K562 (cell line): ENCODE measurements around the gene CD70. TPM values are rescaled to one million over a fixed set of nuclear protein-coding genes. Genes with fewer than 3 reads are reported as not detected.

Experiments used
- ATAC-seq: fragments of 200-7000 bp; cut with Tn5 transposase; 3 replicates; pipeline ENCODE4 v1.9.1; 2020; ENCODE audit warnings: moderate library complexity
- BruUV-seq: library from RNA; stranded (reverse); fragments of 400-500 nt; replicated peaks from 2 replicates; lab custom pipeline; 2021; lab: Mats Ljungman, UMichigan
- CTCF ChIA-PET: fragments of 300-600 bp; formaldehyde crosslinking; extraction: SDS; loops from one replicate; lab custom pipeline; 2021; ENCODE audit warnings: low intra/inter-chr PET ratio; lab: Yijun Ruan, JAX
- POLR2A ChIA-PET: fragments of 300-600, 350-650 bp; sonication (Branson Sonifier 250); formaldehyde crosslinking; extraction: SDS; loops from one replicate; lab custom pipeline; 2021; ENCODE audit warnings: antibody characterized with exemption, inconsistent platforms; lab: Yijun Ruan, JAX
- DNase-seq, 4 experiments: peaks; one replicate each; pipeline versions ENCODE4 v3.0.0 to v3.0.0-alpha.2; 2011 to 2018; ENCODE audit warnings: low spot score in 3 of 4, mixed read lengths in 3 of 4; ENCODE audit errors: extremely low read depth in 1 of 4
- FAIRE-seq: peaks from 2 replicates; lab custom pipeline; 2011; peaks lifted over from hg19 to GRCh38; lab: Jason Lieb, UNC
- H2AFZ ChIP-seq: 2 replicates; pipeline ENCODE4 v1.6.0; 2011; ENCODE audit warnings: low read depth, low read length, control low read depth, inconsistent platforms
- H3K27ac ChIP-seq: fragments of 200-600 bp; 3 replicates; pipeline ENCODE4 v1.8.0; 2011; ENCODE audit warnings: low read depth, mild to moderate bottlenecking, control low read depth, inconsistent platforms, low read length, moderate library complexity, mixed read lengths; ENCODE audit errors: extremely low read depth
- H3K27me3 ChIP-seq, 2 experiments: fragments of 300-600 bp in 1 of 2; 2 replicates in 1 of 2; 3 replicates in 1 of 2; pipeline versions ENCODE4 v1.6.0 to v1.8.0; 2011; ENCODE audit warnings: inconsistent platforms in 2 of 2, low read length in 2 of 2, mild to moderate bottlenecking in 1 of 2, mixed read lengths in 1 of 2, moderate library complexity in 1 of 2; ENCODE audit not compliant: control insufficient read depth in 2 of 2, insufficient read depth in 2 of 2
- H3K36me3 ChIP-seq: fragments of 300-600 bp; 3 replicates; pipeline ENCODE4 v1.8.0; 2011; ENCODE audit warnings: mild to moderate bottlenecking, low read length, inconsistent platforms; ENCODE audit not compliant: control insufficient read depth, insufficient read depth
- H3K4me1 ChIP-seq, 2 experiments: fragments of 200-600 bp in 1 of 2; replicated peaks in 1 of 2; 2 replicates in 1 of 2; 3 replicates in 1 of 2; pipeline versions ENCODE4 v1.5.1 to v1.8.0; 2011; ENCODE audit warnings: inconsistent platforms in 2 of 2, low read length in 2 of 2, mild to moderate bottlenecking in 1 of 2, mixed read lengths in 1 of 2, moderate library complexity in 1 of 2; ENCODE audit not compliant: control insufficient read depth in 2 of 2, insufficient read depth in 2 of 2
- H3K4me2 ChIP-seq: 2 replicates; pipeline ENCODE4 v1.6.1; 2011; ENCODE audit warnings: low read length, control low read depth, inconsistent platforms, mixed read lengths; ENCODE audit not compliant: insufficient read depth
- H3K4me3 ChIP-seq: fragments of 200-600 bp; sonication (generic), shearing (Covaris generic); 2 replicates; pipeline ENCODE4 v1.5.1; 2016; ENCODE audit warnings: control low read depth, inconsistent platforms
- H3K79me2 ChIP-seq: fragments of 200-600 bp; 3 replicates; pipeline ENCODE4 v1.8.0; 2011; ENCODE audit warnings: low read length, inconsistent platforms; ENCODE audit not compliant: control insufficient read depth, insufficient read depth
- H3K9ac ChIP-seq, 2 experiments: 2 replicates each; pipeline versions ENCODE4 v1.6.0 to v1.6.1; 2011; ENCODE audit warnings: low read depth in 2 of 2, low read length in 2 of 2, control low read depth in 1 of 2, inconsistent platforms in 1 of 2, mild to moderate bottlenecking in 1 of 2, mixed read lengths in 1 of 2; ENCODE audit not compliant: insufficient read depth in 1 of 2
- H3K9me1 ChIP-seq: one replicate; pipeline ENCODE4 v1.6.0; 2011; ENCODE audit warnings: inconsistent platforms, mild to moderate bottlenecking, low read length, moderate library complexity; ENCODE audit not compliant: control insufficient read depth, insufficient read depth
- H3K9me3 ChIP-seq: replicated peaks from 2 replicates; pipeline ENCODE4 v1.5.1; 2011; ENCODE audit warnings: low read depth, low read length, inconsistent platforms; ENCODE audit not compliant: control insufficient read depth, insufficient read depth
- H4K20me1 ChIP-seq: replicated peaks from 2 replicates; pipeline ENCODE4 v1.6.1; 2011; ENCODE audit warnings: low read length, inconsistent platforms, mixed read lengths; ENCODE audit not compliant: control insufficient read depth, insufficient read depth
- ATF1 ChIP-seq, 2 experiments: fragments of 450-650 bp in 1 of 2; IDR thresholded peaks; 2 replicates each; pipeline ENCODE4 v1.6.1; 2016; ENCODE audit warnings: missing compliant biosample characterization in 1 of 2, missing genetic modification characterization in 1 of 2
- ATF7 ChIP-seq: fragments of 450-650 bp; IDR thresholded peaks from 2 replicates; pipeline ENCODE4 v1.7.1; 2014; ENCODE audit warnings: mild to moderate bottlenecking, moderate library complexity
- CBFA2T2 ChIP-seq: fragments of 450-650 bp; conservative IDR thresholded peaks from 2 replicates; pipeline ENCODE4 v1.6.1; 2017; ENCODE audit warnings: mild to moderate bottlenecking
- CEBPB ChIP-seq: fragments of 450-650 bp; IDR thresholded peaks from 2 replicates; pipeline ENCODE4 v1.6.1; 2016; ENCODE audit warnings: missing genetic modification characterization, missing compliant biosample characterization
- JUND ChIP-seq, 2 experiments: IDR thresholded peaks; 2 replicates in 1 of 2; 3 replicates in 1 of 2; pipeline ENCODE4 v1.6.1; 2011; ENCODE audit warnings: borderline replicate concordance in 2 of 2, low read depth in 2 of 2, low read length in 2 of 2, improper control_type of control experiment in 1 of 2, missing biosample characterization in 1 of 2, missing genetic modification characterization in 1 of 2, missing genetic modification reagents in 1 of 2
- KLF1 ChIP-seq: fragments of 450-650 bp; IDR thresholded peaks from 2 replicates; pipeline ENCODE4 v1.6.1; 2016; ENCODE audit warnings: missing genetic modification characterization, missing compliant biosample characterization
- MEIS2 ChIP-seq: fragments of 450-650 bp; IDR thresholded peaks from 2 replicates; pipeline ENCODE4 v1.6.1; 2014; ENCODE audit warnings: mild to moderate bottlenecking; ENCODE audit not compliant: partially characterized antibody
- RHOXF2B ChIP-seq: fragments of 250-450 bp; sonication (Bioruptor Pico); conservative IDR thresholded peaks from 2 replicates; pipeline ENCODE4 v1.5.1; 2021
- TAF15 ChIP-seq: fragments of 200-400 bp; formaldehyde crosslinking; IDR thresholded peaks from 2 replicates; pipeline ENCODE4 v1.6.1; 2017; ENCODE audit warnings: mild to moderate bottlenecking, low read depth, low read length, moderate library complexity
- ZNF217 ChIP-seq: sonication (generic); formaldehyde crosslinking; IDR thresholded peaks from 2 replicates; pipeline ENCODE4 v1.8.0; 2022; ENCODE audit warnings: mild to moderate bottlenecking, missing genetic modification reagents
- WGBS: fragments of 100-300 bp; shearing (Covaris generic); methylation state at CpG from one replicate; pipeline ENCODE4 v1.1.6; 2016; ENCODE audit warnings: low coverage, mixed read lengths; ENCODE audit not compliant: insufficient coverage; ENCODE audit errors: missing lambda C conversion rate; 5-methylcytosine and 5-hydroxymethylcytosine counted together
- in situ Hi-C: fragments of 300-500 bp; cut with MboI; formaldehyde crosslinking; loops from 4 replicates; pipeline ENCODE4 v1.15.0; 2018; ENCODE audit warnings: inconsistent platforms, mixed read lengths
- intact Hi-C: fragments of 100-400 bp; cut with micrococcal nuclease; formaldehyde crosslinking; loops from 2 replicates; pipeline ENCODE4 v1.14.2; 2022
- polyA plus RNA-seq, 8 experiments: library from polyadenylated mRNA; depleted of rRNA in 4 of 8; stranded (reverse) in 5 of 8; unstranded in 3 of 8; fragments of >200 nt; fragmentation: Nextera tagmentation in 2 of 8; fragmentation: Illumina TruSeq in 1 of 8; extraction: Ambion mirVana in 2 of 8; extraction: Trizol in 1 of 8; gene quantifications; 2 replicates each; pipeline versions ENCODE4 v1.2.1 to v1.2.3, GENCODE V29; 2011 to 2014; ENCODE audit warnings: inconsistent platforms in 1 of 8, missing spikeins in 1 of 8
- total RNA-seq, 7 experiments: library from RNA; depleted of rRNA in 6 of 7; stranded (reverse); fragments of >200 nt in 6 of 7; fragmentation: Illumina TruSeq in 2 of 7; extraction: Trizol in 2 of 7; gene quantifications; 2 replicates each; pipeline versions ENCODE4 v1.2.1 to v1.2.3, GENCODE V29; 2011 to 2021; ENCODE audit warnings: low replicate concordance in 1 of 7
- TF ChIP-seq, protein P1 (sequence below), 2 experiments: IDR thresholded peaks in 1 of 2; conservative IDR thresholded peaks in 1 of 2; 2 replicates each; pipeline ENCODE4 v1.6.1; 2016; ENCODE audit warnings: low read depth in 2 of 2, mild to moderate bottlenecking in 1 of 2, missing compliant biosample characterization in 1 of 2, missing genetic modification characterization in 1 of 2, moderate library complexity in 1 of 2
- TF ChIP-seq, protein P2 (sequence below), 2 experiments: fragments of 450-650 bp in 1 of 2; sonication (generic) in 1 of 2; formaldehyde crosslinking in 1 of 2; IDR thresholded peaks in 1 of 2; conservative IDR thresholded peaks in 1 of 2; 2 replicates each; pipeline versions ENCODE4 v1.6.1 to v1.8.1; 2016 to 2023; ENCODE audit warnings: mild to moderate bottlenecking in 2 of 2, moderate library complexity in 2 of 2, inconsistent platforms in 1 of 2, missing genetic modification reagents in 1 of 2
- TF ChIP-seq, protein P3 (sequence below): sonication (generic); formaldehyde crosslinking; IDR thresholded peaks from 2 replicates; pipeline ENCODE4 v1.8.1; 2022; ENCODE audit warnings: missing genetic modification reagents
- TF ChIP-seq, protein P4 (sequence below): fragments of 450-650 bp; IDR thresholded peaks from 2 replicates; pipeline ENCODE4 v1.6.1; 2016

The CD70 gene
- total and polyA plus RNA-seq, 9 of the 15 experiments (the other 6 are each of a cell fraction or from before 2014, with no cell fraction given), result 0.06 to 0.58 (median 0.33) TPM; not detected in 4

DNA sequence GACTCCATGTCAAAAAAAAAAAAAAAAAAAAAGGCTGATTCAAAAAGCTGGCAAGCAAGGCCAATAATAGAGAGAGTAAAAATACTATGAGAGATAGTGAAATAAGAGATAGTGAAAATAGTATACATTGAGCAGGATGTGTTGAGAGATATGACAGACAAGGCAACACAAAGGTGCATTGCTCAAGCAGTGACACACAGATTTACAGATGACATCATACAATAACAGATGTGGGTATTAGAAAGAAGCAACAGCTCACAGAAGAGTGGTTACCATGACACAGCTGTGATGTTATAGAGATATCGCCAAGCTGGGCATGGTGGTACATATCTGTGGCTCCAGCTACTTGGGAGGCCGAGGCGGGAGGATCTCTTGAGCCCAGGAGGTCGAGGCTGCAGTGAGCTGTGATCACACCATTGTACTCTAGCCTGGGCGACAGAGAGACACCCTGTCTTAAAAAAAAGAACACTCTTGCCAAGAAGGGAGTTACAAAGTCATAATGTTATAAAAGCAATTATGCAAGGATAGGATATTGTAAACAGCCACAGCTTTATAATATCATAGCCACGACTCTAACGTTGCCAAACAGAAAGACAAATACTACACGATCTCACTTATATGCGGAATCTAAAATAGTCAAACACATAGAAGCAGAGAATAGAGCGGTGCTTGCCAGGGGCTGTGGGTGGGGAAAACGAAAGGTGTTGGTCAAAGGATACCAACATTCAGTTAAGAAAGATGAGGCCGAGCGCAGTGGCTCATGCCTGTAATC, 49.8 kb downstream of the CD70 start:
- 45% methylated on average over 13 of the region's 13 CpGs for WGBS
- POLR2A ChIA-PET, result interaction anchor here (0.5 to 2.9 kb wide), 7 partner anchors 10 to 169 kb away, joined by 3 to 17 read pairs (median 3); partner anchors contain the start of genes ALKBH7 and TNFSF9
- no TSS peak for BruUV-seq
- in situ Hi-C loops, result no loop called here
- H3K9ac ChIP-seq, result no peak overlapping the region
- H3K79me2 ChIP-seq, result no peaks in the 10 kb centered on the region
- intact Hi-C loops, result no loop called here
- no peak overlapping the region for H2AFZ ChIP-seq
- FAIRE-seq (no peak), DNase-seq (no peak), ATAC-seq (no peak)
- H3K9me1 ChIP-seq, result no peaks in the 10 kb centered on the region
- H3K9me3 ChIP-seq, result peaks cover 4% of the 10 kb centered on the region
- H3K4me3 ChIP-seq, result no peak overlapping the region
- no peaks in the 10 kb centered on the region for H4K20me1 ChIP-seq
- no peak overlapping the region for H3K27ac ChIP-seq
- peaks cover 0 to 2% of the 10 kb centered on the region in 2 experiments; a peak in 1 of 5 replicates for H3K4me1 ChIP-seq
- H3K4me2 ChIP-seq, result no peak overlapping the region
- no peaks in the 10 kb centered on the region for H3K27me3 ChIP-seq
- peaks cover 4% of the 10 kb centered on the region; the same call in 1 of the 3 replicates for H3K36me3 ChIP-seq
- CTCF ChIA-PET, result no interaction called here
- peak; percentile 63 for TF ChIP-seq CEBPB
- TF ChIP-seq RHOXF2B (CRISPR knock-in tag), result no peak
- TF ChIP-seq, protein P1, sequence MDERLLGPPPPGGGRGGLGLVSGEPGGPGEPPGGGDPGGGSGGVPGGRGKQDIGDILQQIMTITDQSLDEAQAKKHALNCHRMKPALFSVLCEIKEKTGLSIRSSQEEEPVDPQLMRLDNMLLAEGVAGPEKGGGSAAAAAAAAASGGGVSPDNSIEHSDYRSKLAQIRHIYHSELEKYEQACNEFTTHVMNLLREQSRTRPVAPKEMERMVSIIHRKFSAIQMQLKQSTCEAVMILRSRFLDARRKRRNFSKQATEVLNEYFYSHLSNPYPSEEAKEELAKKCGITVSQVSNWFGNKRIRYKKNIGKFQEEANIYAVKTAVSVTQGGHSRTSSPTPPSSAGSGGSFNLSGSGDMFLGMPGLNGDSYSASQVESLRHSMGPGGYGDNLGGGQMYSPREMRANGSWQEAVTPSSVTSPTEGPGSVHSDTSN (CRISPR knock-in tag; IDR thresholded peaks at IDR 0.05; ENCODE audit: low read depth), result no peak
- TF ChIP-seq, protein P1 (tag; conservative IDR thresholded peaks at IDR 0.05; ENCODE audit: low read depth), result 0 out of 2 replicates have a peak, but pooled peaks have one; percentile 16
- TF ChIP-seq ATF7, result peak; percentile 75; the same call in 1 of the 2 replicates
- no peak for TF ChIP-seq ATF1 (CRISPR knock-in tag; IDR thresholded peaks at IDR 0.05)
- peak; percentile 42; the same call in 1 of the 2 replicates for TF ChIP-seq ATF1 (tag; IDR thresholded peaks at IDR 0.05)
- TF ChIP-seq TAF15, result no peak
- TF ChIP-seq, protein P2, sequence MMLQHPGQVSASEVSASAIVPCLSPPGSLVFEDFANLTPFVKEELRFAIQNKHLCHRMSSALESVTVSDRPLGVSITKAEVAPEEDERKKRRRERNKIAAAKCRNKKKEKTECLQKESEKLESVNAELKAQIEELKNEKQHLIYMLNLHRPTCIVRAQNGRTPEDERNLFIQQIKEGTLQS (IDR thresholded peaks at IDR 0.05), result peak; percentile 81
- TF ChIP-seq, protein P2 (CRISPR knock-in tag; conservative IDR thresholded peaks at IDR 0.05), result no peak
- no peak for TF ChIP-seq KLF1 (tag)
- TF ChIP-seq, protein P3, sequence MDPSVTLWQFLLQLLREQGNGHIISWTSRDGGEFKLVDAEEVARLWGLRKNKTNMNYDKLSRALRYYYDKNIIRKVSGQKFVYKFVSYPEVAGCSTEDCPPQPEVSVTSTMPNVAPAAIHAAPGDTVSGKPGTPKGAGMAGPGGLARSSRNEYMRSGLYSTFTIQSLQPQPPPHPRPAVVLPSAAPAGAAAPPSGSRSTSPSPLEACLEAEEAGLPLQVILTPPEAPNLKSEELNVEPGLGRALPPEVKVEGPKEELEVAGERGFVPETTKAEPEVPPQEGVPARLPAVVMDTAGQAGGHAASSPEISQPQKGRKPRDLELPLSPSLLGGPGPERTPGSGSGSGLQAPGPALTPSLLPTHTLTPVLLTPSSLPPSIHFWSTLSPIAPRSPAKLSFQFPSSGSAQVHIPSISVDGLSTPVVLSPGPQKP (CRISPR knock-in tag), result no peak
- TF ChIP-seq, protein P4, sequence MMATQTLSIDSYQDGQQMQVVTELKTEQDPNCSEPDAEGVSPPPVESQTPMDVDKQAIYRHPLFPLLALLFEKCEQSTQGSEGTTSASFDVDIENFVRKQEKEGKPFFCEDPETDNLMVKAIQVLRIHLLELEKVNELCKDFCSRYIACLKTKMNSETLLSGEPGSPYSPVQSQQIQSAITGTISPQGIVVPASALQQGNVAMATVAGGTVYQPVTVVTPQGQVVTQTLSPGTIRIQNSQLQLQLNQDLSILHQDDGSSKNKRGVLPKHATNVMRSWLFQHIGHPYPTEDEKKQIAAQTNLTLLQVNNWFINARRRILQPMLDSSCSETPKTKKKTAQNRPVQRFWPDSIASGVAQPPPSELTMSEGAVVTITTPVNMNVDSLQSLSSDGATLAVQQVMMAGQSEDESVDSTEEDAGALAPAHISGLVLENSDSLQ, result peak; percentile 37
- TF ChIP-seq ZNF217 (CRISPR knock-in tag), result no peak
- no peak for TF ChIP-seq JUND (IDR thresholded peaks at IDR 0.05; ENCODE audit: borderline replicate concordance, low read depth, low read length)
- TF ChIP-seq JUND (tag; IDR thresholded peaks at IDR 0.05; ENCODE audit: borderline replicate concordance, low read depth, low read length), result peak; percentile 57; the same call in 2 of the 3 replicates
- TF ChIP-seq MEIS2, result peak; percentile 56
- TF ChIP-seq CBFA2T2, result peak; percentile 24
